Endodermal cell (in vitro differentiated cells): Measurements from ENCODE around the gene GNB1. TPM values are rescaled to one million over a fixed set of nuclear protein-coding genes. Genes with fewer than 3 reads are reported as not detected.

Source experiments
- DNase-seq: peaks from one replicate; pipeline ENCODE4 v3.0.0-alpha.2; 2017
- H3K27ac ChIP-seq: 2 replicates; pipeline ENCODE4 v1.5.1; 2013; ENCODE audit warnings: mild to moderate bottlenecking, low read depth, low read length, moderate library complexity
- H3K27me3 ChIP-seq: 2 replicates; pipeline ENCODE4 v1.6.1; 2013; ENCODE audit warnings: mild to moderate bottlenecking, low read length, moderate library complexity; ENCODE audit not compliant: insufficient read depth, control insufficient read depth, poor library complexity, severe bottlenecking
- H3K36me3 ChIP-seq: 2 replicates; pipeline ENCODE4 v1.7.0; 2013; ENCODE audit warnings: mild to moderate bottlenecking, low read length, moderate library complexity; ENCODE audit not compliant: control insufficient read depth, insufficient read depth
- H3K4me1 ChIP-seq: one replicate; pipeline ENCODE4 v1.7.0; 2013; ENCODE audit warnings: low read length; ENCODE audit not compliant: control insufficient read depth, insufficient read depth
- H3K4me3 ChIP-seq: 2 replicates; pipeline ENCODE4 v1.5.1; 2013; ENCODE audit warnings: mild to moderate bottlenecking, low read length, moderate library complexity
- H3K9ac ChIP-seq: 2 replicates; pipeline ENCODE4 v1.6.1; 2013; ENCODE audit warnings: mild to moderate bottlenecking, low read length, moderate library complexity; ENCODE audit not compliant: poor library complexity, severe bottlenecking; ENCODE audit errors: extremely low read depth
- H3K9me3 ChIP-seq: 2 replicates; pipeline ENCODE4 v1.6.1; 2013; ENCODE audit warnings: mild to moderate bottlenecking, low read length, moderate library complexity; ENCODE audit not compliant: control insufficient read depth
- H3K27ac Mint-ChIP-seq: 2 replicates; pipeline ENCODE4 v1.8.0; 2020; ENCODE audit warnings: mixed read lengths
- H3K27me3 Mint-ChIP-seq: 2 replicates; pipeline ENCODE4 v1.8.0; 2021; ENCODE audit warnings: mild to moderate bottlenecking, mixed read lengths; ENCODE audit not compliant: insufficient read depth
- H3K36me3 Mint-ChIP-seq: 2 replicates; pipeline ENCODE4 v1.8.0; 2020; ENCODE audit warnings: low read depth, mixed read lengths
- H3K4me1 Mint-ChIP-seq: 2 replicates; pipeline ENCODE4 v1.8.0; 2020; ENCODE audit warnings: mixed read lengths
- H3K4me3 Mint-ChIP-seq: 2 replicates; pipeline ENCODE4 v1.8.0; 2020; ENCODE audit warnings: mild to moderate bottlenecking, moderate library complexity, mixed read lengths
- H3K9me3 Mint-ChIP-seq: 2 replicates; pipeline ENCODE4 v1.8.0; 2020; ENCODE audit warnings: mild to moderate bottlenecking, mixed read lengths
- WGBS, 2 experiments: methylation state at CpG; one replicate each; pipeline versions ENCODE4 v1.1.5 to v1.1.7; 2013; ENCODE audit warnings: missing lambda C conversion rate in 2 of 2, mixed read lengths in 1 of 2; ENCODE audit not compliant: insufficient coverage in 1 of 2, insufficient read length in 1 of 2; 5-methylcytosine and 5-hydroxymethylcytosine counted together
- total RNA-seq, 2 donors: library from RNA; stranded (reverse); fragmentation: NEBNext Ultra II Directional in 1 of 2; extraction: Animal tissue kit (Norgen Biotek cat#: 25700) in 1 of 2; gene quantifications; 2 replicates in 1 of 2; 3 replicates in 1 of 2; pipeline ENCODE4 v1.2.1, GENCODE V29; 2021
- TF ChIP-seq, protein P1 (sequence below): fragments of 200-600 bp; sonication (generic); conservative IDR thresholded peaks from 2 replicates; pipeline ENCODE4 v1.5.0; 2021; ENCODE audit warnings: antibody characterized with exemption, mild to moderate bottlenecking

The GNB1 gene
- total RNA-seq, 2 donors from 2014 or later = 369 to 371 TPM

DNA sequence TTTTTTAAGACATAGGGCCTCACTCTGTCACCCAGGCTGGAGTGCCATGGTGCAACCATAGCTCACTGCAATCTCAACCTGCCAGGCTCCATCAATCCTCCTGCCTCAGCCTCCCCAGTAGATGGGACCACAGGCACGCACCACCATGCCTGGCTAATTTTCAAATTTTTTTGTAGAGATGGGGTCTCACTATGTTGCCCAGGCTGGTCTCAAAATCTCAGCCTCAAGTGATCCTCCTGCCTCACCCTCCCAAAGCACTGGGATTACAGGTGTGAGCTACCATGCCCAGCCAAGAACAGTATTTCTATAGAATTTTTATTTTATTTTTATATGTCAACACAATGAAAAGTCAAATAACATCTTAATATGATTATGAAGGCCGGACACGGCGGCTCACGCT is 10.9 kb downstream of the GNB1 start:
- Mint-ChIP-seq H3K36me3 (peaks cover 38% of the 10 kb centered on the region), H3K4me3 (no peak overlapping the region), H3K27ac (no peak overlapping the region), H3K27me3 (no peaks in the 10 kb centered on the region), H3K4me1 (peaks cover 37% of the 10 kb centered on the region), H3K9me3 (peaks cover 10% of the 10 kb centered on the region)
- Histone ChIP-seq H3K9me3 (peaks cover 13% of the 10 kb centered on the region), H3K9ac (no peak overlapping the region), H3K27me3 (no peaks in the 10 kb centered on the region), H3K27ac (no peak overlapping the region), H3K4me1 (peaks cover 3% of the 10 kb centered on the region), H3K36me3 (peaks cover 52% of the 10 kb centered on the region), H3K4me3 (no peak overlapping the region)
- WGBS, 2 experiments = 95% methylated on average over 4 to 5 of the region's 5 CpGs
- TF ChIP-seq, protein P1, sequence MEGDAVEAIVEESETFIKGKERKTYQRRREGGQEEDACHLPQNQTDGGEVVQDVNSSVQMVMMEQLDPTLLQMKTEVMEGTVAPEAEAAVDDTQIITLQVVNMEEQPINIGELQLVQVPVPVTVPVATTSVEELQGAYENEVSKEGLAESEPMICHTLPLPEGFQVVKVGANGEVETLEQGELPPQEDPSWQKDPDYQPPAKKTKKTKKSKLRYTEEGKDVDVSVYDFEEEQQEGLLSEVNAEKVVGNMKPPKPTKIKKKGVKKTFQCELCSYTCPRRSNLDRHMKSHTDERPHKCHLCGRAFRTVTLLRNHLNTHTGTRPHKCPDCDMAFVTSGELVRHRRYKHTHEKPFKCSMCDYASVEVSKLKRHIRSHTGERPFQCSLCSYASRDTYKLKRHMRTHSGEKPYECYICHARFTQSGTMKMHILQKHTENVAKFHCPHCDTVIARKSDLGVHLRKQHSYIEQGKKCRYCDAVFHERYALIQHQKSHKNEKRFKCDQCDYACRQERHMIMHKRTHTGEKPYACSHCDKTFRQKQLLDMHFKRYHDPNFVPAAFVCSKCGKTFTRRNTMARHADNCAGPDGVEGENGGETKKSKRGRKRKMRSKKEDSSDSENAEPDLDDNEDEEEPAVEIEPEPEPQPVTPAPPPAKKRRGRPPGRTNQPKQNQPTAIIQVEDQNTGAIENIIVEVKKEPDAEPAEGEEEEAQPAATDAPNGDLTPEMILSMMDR = no peak
- DNase-seq = no peak

DNA sequence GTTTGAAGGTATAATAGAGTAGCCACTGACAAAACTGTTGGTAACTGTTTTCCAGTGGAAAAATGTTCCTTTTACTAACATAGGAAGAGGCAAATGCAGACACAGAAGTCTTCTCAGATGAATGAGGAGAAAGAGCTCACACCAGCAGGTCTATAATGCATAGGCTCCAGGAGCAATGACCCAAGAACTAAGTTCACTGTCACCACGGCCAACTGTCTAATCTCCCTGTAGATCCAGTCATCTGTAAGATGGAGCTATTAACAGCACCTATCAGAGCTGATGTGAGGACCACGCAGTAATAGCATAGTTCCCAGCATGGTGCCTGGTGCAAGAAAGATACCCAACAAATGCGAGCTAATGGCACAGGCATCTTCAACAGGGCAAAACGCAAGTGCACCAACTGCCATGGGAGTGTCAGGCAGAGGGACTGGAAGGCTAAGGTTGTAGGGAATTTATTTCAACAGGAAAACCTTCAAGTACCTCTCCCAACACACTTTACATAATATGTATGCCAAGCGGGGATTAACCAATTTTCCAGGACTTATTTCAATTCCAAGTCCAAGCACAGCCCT is 12.9 kb downstream of the GNB1 start:
- Mint-ChIP-seq H3K4me3 (no peak overlapping the region), H3K9me3 (peaks cover 16% of the 10 kb centered on the region), H3K36me3 (peaks cover 50% of the 10 kb centered on the region), H3K27me3 (no peaks in the 10 kb centered on the region), H3K27ac (no peak overlapping the region), H3K4me1 (peaks cover 29% of the 10 kb centered on the region)
- Histone ChIP-seq H3K4me1 (peaks cover 3% of the 10 kb centered on the region), H3K27ac (no peak overlapping the region), H3K9me3 (peaks cover 17% of the 10 kb centered on the region), H3K27me3 (no peaks in the 10 kb centered on the region), H3K36me3 (peaks cover 70% of the 10 kb centered on the region), H3K4me3 (no peak overlapping the region), H3K9ac (no peak overlapping the region)
- TF ChIP-seq, protein P1 = no peak
- WGBS, 2 experiments = 75 to 85% methylated on average over 3 to 5 of the region's 5 CpGs
- no peak for DNase-seq

DNA sequence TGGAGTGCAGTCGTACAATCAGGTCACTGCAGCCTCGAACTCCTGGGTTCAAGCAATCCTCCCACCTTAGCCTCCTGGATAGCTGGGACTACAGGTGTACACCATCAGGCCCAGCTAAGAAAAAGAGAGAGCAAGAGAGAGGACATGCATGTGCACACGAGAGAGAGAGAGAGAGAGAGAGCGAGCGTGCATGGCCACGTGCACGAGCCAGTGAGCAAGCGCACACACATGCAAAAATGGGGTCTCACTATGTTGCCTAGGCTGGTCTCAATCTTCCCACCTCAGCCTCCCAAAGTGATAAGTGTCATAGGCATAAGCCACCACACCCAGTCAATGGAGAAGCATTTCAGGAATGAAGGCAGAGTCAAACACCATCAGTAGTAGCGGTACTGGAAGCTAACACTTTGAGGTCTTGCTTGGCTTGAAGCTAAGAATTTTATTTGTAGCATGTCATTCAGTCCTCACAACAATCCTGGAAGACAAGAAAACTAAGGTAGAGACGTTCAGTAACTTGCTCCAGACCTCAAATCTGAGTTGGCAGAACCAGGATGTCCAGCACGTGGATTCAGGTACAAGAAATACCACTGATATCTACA is 14.5 kb downstream of the GNB1 start:
- H3K4me1 ChIP-seq = no peaks in the 10 kb centered on the region
- WGBS, 2 experiments = 93 to 100% methylated on average over 7 to 11 of the region's 11 CpGs
- no peak overlapping the region for H3K9ac ChIP-seq
- Mint-ChIP-seq H3K27ac (no peak overlapping the region), H3K36me3 (peaks cover 65% of the 10 kb centered on the region), H3K27me3 (no peaks in the 10 kb centered on the region), H3K9me3 (peaks cover 16% of the 10 kb centered on the region), H3K4me3 (no peak overlapping the region), H3K4me1 (peaks cover 23% of the 10 kb centered on the region)
- peaks cover 77% of the 10 kb centered on the region for H3K36me3 ChIP-seq
- no peaks in the 10 kb centered on the region for H3K27me3 ChIP-seq
- TF ChIP-seq, protein P1 = no peak
- peaks cover 17% of the 10 kb centered on the region for H3K9me3 ChIP-seq
- no peak overlapping the region for H3K4me3 ChIP-seq
- DNase-seq = no peak
- H3K27ac ChIP-seq = no peak overlapping the region
